ENCODE results near the gene ANKAR. TPM values are rescaled to one million over a fixed set of nuclear protein-coding genes. Genes with fewer than 3 reads are reported as not detected.

The ANKAR gene
- total RNA-seq, 4 donors from 2014 or later, result 0.95 to 11.0 (median 5.3) TPM

- Histone ChIP-seq H3K36me3 (no peaks in the 10 kb centered on the region), H3K27me3 (no peaks in the 10 kb centered on the region), H3K4me1 (peaks cover 4% of the 10 kb centered on the region), H3K27ac (no peak overlapping the region), H3K4me3 (no peak overlapping the region), H3K9me3 (no peaks in the 10 kb centered on the region)
- TF ChIP-seq CTCF (IDR thresholded peaks at IDR 0.05), result no peak
- no peak for TF ChIP-seq POLR2A (IDR thresholded peaks at IDR 0.05)
- WGBS, result 60% methylated on average over 10 of the region's 10 CpGs
- DNase-seq (ENCODE audit: low spot score in 2 of 2), result no peak
Measured at GRCh38 chr2:189629531-189630453, 44.7 kb upstream of the ANKAR start.

GRCh38 chr2:189631849-189632248, 42.6 kb upstream of the ANKAR start:
- Histone ChIP-seq H3K4me3 (no peak overlapping the region), H3K27me3 (no peaks in the 10 kb centered on the region), H3K27ac (no peak overlapping the region), H3K9me3 (no peaks in the 10 kb centered on the region), H3K4me1 (peaks cover 4% of the 10 kb centered on the region), H3K36me3 (no peaks in the 10 kb centered on the region)
- DNase-seq (ENCODE audit: low spot score in 2 of 2), result no peak
- TF ChIP-seq EP300 (IDR thresholded peaks at IDR 0.05), result no peak
- TF ChIP-seq POLR2AphosphoS5 (IDR thresholded peaks at IDR 0.05), result no peak
- TF ChIP-seq CTCF (IDR thresholded peaks at IDR 0.05), result no peak
- TF ChIP-seq POLR2A (IDR thresholded peaks at IDR 0.05), result no peak
- 77% methylated on average over 4 of the region's 4 CpGs for WGBS

GRCh38 chr2:189633392-189633811, 41.1 kb upstream of the ANKAR start:
- TF ChIP-seq CTCF (IDR thresholded peaks at IDR 0.05) (peak in 1 of 2 donors; percentile 5), POLR2AphosphoS5 (IDR thresholded peaks at IDR 0.05) (no peak)
- peak in 1 of 2 donors; percentile 58 for DNase-seq (ENCODE audit: low spot score in 2 of 2)
- WGBS, result 81% methylated on average over 5 of the region's 5 CpGs

GRCh38 chr2:189635353-189635752, 39.1 kb upstream of the ANKAR start:
- no peak for DNase-seq (ENCODE audit: low spot score in 2 of 2)
- Histone ChIP-seq H3K9me3 (no peaks in the 10 kb centered on the region), H3K4me3 (no peak overlapping the region), H3K27me3 (no peaks in the 10 kb centered on the region), H3K27ac (no peak overlapping the region), H3K4me1 (no peaks in the 10 kb centered on the region), H3K36me3 (no peaks in the 10 kb centered on the region)
- TF ChIP-seq EP300 (IDR thresholded peaks at IDR 0.05) (no peak), CTCF (IDR thresholded peaks at IDR 0.05) (no peak), POLR2AphosphoS5 (IDR thresholded peaks at IDR 0.05) (no peak), POLR2A (IDR thresholded peaks at IDR 0.05) (no peak)
- WGBS, result 84% methylated on average over 2 of the region's 2 CpGs

More at GRCh38 chr2:189633392-189633811, 41.1 kb upstream of the ANKAR start:
- Histone ChIP-seq H3K9me3 (no peaks in the 10 kb centered on the region), H3K27me3 (no peaks in the 10 kb centered on the region), H3K27ac (no peak overlapping the region), H3K4me1 (peaks cover 4% of the 10 kb centered on the region), H3K4me3 (no peak overlapping the region), H3K36me3 (no peaks in the 10 kb centered on the region)

GRCh38 chr2:189638301-189639006, 36.0 kb upstream of the ANKAR start:
- H3K4me3 ChIP-seq, result no peak overlapping the region
- H3K9me3 ChIP-seq, result no peaks in the 10 kb centered on the region
- no peaks in the 10 kb centered on the region for H3K36me3 ChIP-seq
- 88% methylated on average over 4 of the region's 4 CpGs for WGBS
- no peak for TF ChIP-seq POLR2A (IDR thresholded peaks at IDR 0.05)
- no peak for TF ChIP-seq POLR2AphosphoS5 (IDR thresholded peaks at IDR 0.05)
- no peak for TF ChIP-seq EP300 (IDR thresholded peaks at IDR 0.05)
- no peak for TF ChIP-seq CTCF (IDR thresholded peaks at IDR 0.05)
- no peaks in the 10 kb centered on the region for H3K4me1 ChIP-seq
- H3K27me3 ChIP-seq, result no peaks in the 10 kb centered on the region
- DNase-seq (ENCODE audit: low spot score in 2 of 2), result no peak
- no peak overlapping the region for H3K27ac ChIP-seq

Measured in suprapubic skin (tissue), 4 donors.